Fibroblast of lung (primary cell): ENCODE results near the gene A3GALT2. TPM values are rescaled to one million over a fixed set of nuclear protein-coding genes. Genes with fewer than 3 reads are reported as not detected.

Experiments used
- DNase-seq, 2 donors: peaks; one replicate each; pipeline versions ENCODE4 v3.0.0 to v3.0.0-alpha.2; 2010; ENCODE audit warnings: low read depth in 2 of 2
- H2AFZ ChIP-seq: 2 replicates; pipeline ENCODE4 v1.5.1; 2012; ENCODE audit warnings: low read length, control low read depth, inconsistent platforms
- H3K27ac ChIP-seq: 2 replicates; pipeline ENCODE4 v1.5.1; 2011; ENCODE audit warnings: low read length, control low read depth; ENCODE audit not compliant: insufficient read depth
- H3K27me3 ChIP-seq: 2 replicates; pipeline ENCODE4 v1.5.1; 2011; ENCODE audit warnings: mild to moderate bottlenecking, low read length; ENCODE audit not compliant: control insufficient read depth, insufficient read depth
- H3K36me3 ChIP-seq: 2 replicates; pipeline ENCODE4 v1.5.1; 2011; ENCODE audit warnings: low read length; ENCODE audit not compliant: control insufficient read depth, insufficient read depth
- H3K4me1 ChIP-seq: 2 replicates; pipeline ENCODE4 v1.5.1; 2011; ENCODE audit warnings: low read length; ENCODE audit not compliant: control insufficient read depth, insufficient read depth; ENCODE audit errors: extremely low read depth
- H3K4me2 ChIP-seq: 2 replicates; pipeline ENCODE4 v1.5.1; 2011; ENCODE audit warnings: low read length, control low read depth; ENCODE audit not compliant: insufficient read depth; ENCODE audit errors: extremely low read depth
- H3K4me3 ChIP-seq, 4 experiments: fragments of 200-600 bp in 1 of 4; sonication (generic) in 1 of 4; replicated peaks in 1 of 4; 2 replicates each; pipeline ENCODE4 v1.5.1; 2011 to 2016; ENCODE audit warnings: low read length in 4 of 4, low read depth in 3 of 4, mild to moderate bottlenecking in 3 of 4, control low read depth in 2 of 4, inconsistent platforms in 1 of 4, mixed read lengths in 1 of 4; ENCODE audit not compliant: insufficient read depth in 1 of 4; ENCODE audit errors: control extremely low read depth in 1 of 4
- H3K79me2 ChIP-seq: 2 replicates; pipeline ENCODE4 v1.5.1; 2012; ENCODE audit warnings: mild to moderate bottlenecking, low read length, inconsistent platforms; ENCODE audit not compliant: control insufficient read depth, insufficient read depth
- H3K9ac ChIP-seq: 2 replicates; pipeline ENCODE4 v1.5.1; 2011; ENCODE audit warnings: mild to moderate bottlenecking, low read length, control low read depth; ENCODE audit not compliant: insufficient read depth
- H3K9me3 ChIP-seq: 2 replicates; pipeline ENCODE4 v1.5.1; 2012; ENCODE audit warnings: low read depth, low read length; ENCODE audit not compliant: control insufficient read depth, insufficient read depth
- H4K20me1 ChIP-seq: 2 replicates; pipeline ENCODE4 v1.5.1; 2011; ENCODE audit warnings: low read length; ENCODE audit not compliant: control insufficient read depth, insufficient read depth; ENCODE audit errors: extremely low read depth
- CTCF ChIP-seq, 2 donors: IDR thresholded peaks in 1 of 2; conservative IDR thresholded peaks in 1 of 2; 1 replicate in 1 of 2; 2 replicates in 1 of 2; pipeline ENCODE4 v1.5.1; 2011 to 2012; ENCODE audit warnings: low read length in 2 of 2, control low read depth in 1 of 2, inconsistent platforms in 1 of 2, low read depth in 1 of 2, mild to moderate bottlenecking in 1 of 2
- EZH2 ChIP-seq: IDR thresholded peaks from 2 replicates; pipeline ENCODE4 v1.5.1; 2012; ENCODE audit warnings: low read length, control low read depth, mild to moderate bottlenecking; ENCODE audit errors: missing control alignments
- polyA plus RNA-seq, 2 donors: library from polyadenylated mRNA; depleted of rRNA in 1 of 2; stranded (reverse) in 1 of 2; unstranded in 1 of 2; fragments of >200 nt; gene quantifications; 2 replicates each; pipeline ENCODE4 v1.2.1, GENCODE V29; 2011 to 2012; ENCODE audit warnings: missing spikeins in 1 of 2
- total RNA-seq: library from RNA; depleted of rRNA; stranded (reverse); fragments of >200 nt; gene quantifications from 2 replicates; pipeline ENCODE4 v1.2.1, GENCODE V29; 2014

Gene A3GALT2
- total and polyA plus RNA-seq, 2 donors (not counting 1 experiment from before 2014, with no cell fraction given): not detected

GRCh38 chr1:33332881-33333280 lies 12.0 kb upstream of the A3GALT2 start:
- H4K20me1 ChIP-seq: peaks cover 2% of the 10 kb centered on the region
- no peak for TF ChIP-seq CTCF (conservative IDR thresholded peaks at IDR 0.05 in 1 of 2, IDR thresholded peaks at IDR 0.05 in 1 of 2; ENCODE audit: low read depth in 1 of 2, low read length in 2 of 2)
- TF ChIP-seq EZH2: no peak
- peak overlapping the region; percentile 88 for H3K27ac ChIP-seq
- peaks cover 65% of the 10 kb centered on the region for H3K4me1 ChIP-seq
- no peak for DNase-seq
- no peaks in the 10 kb centered on the region for H3K9me3 ChIP-seq
- H3K36me3 ChIP-seq: peaks cover 45% of the 10 kb centered on the region
- no peaks in the 10 kb centered on the region for H3K27me3 ChIP-seq
- peaks cover 87% of the 10 kb centered on the region for H3K79me2 ChIP-seq
- peak overlapping the region; percentile 8 for H3K4me2 ChIP-seq
- peak overlapping the region; percentile 32 for H3K9ac ChIP-seq
- H2AFZ ChIP-seq: no peak overlapping the region
- H3K4me3 ChIP-seq: no peak overlapping the region

GRCh38 chr1:33332357-33332789 lies 11.5 kb upstream of the A3GALT2 start:
- peaks cover 83% of the 10 kb centered on the region for H3K79me2 ChIP-seq
- peak overlapping the region; percentile 32 for H3K9ac ChIP-seq
- H3K4me3 ChIP-seq: no peak overlapping the region
- peaks cover 45% of the 10 kb centered on the region for H3K36me3 ChIP-seq
- no peaks in the 10 kb centered on the region for H3K9me3 ChIP-seq
- peak overlapping the region; percentile 8 for H3K4me2 ChIP-seq
- H3K27ac ChIP-seq: peak overlapping the region; percentile 88
- H4K20me1 ChIP-seq: peaks cover 2% of the 10 kb centered on the region
- H3K4me1 ChIP-seq: peaks cover 64% of the 10 kb centered on the region
- TF ChIP-seq EZH2 (no peak), CTCF (conservative IDR thresholded peaks at IDR 0.05 in 1 of 2, IDR thresholded peaks at IDR 0.05 in 1 of 2; ENCODE audit: low read depth in 1 of 2, low read length in 2 of 2) (no peak)
- DNase-seq: peak in 1 of 2 donors; percentile 77
- H3K27me3 ChIP-seq: no peaks in the 10 kb centered on the region
- H2AFZ ChIP-seq: no peak overlapping the region

GRCh38 chr1:33331444-33332356 lies 10.8 kb upstream of the A3GALT2 start:
- Histone ChIP-seq H3K4me3 (no peak overlapping the region), H3K9ac (peak overlapping the region; percentile 32), H3K9me3 (no peaks in the 10 kb centered on the region), H3K4me1 (peaks cover 66% of the 10 kb centered on the region), H3K4me2 (no peak overlapping the region), H2AFZ (no peak overlapping the region), H3K36me3 (peaks cover 50% of the 10 kb centered on the region), H3K27ac (peak overlapping the region; percentile 88), H3K79me2 (peaks cover 80% of the 10 kb centered on the region), H3K27me3 (no peaks in the 10 kb centered on the region), H4K20me1 (no peaks in the 10 kb centered on the region)
- no peak for TF ChIP-seq CTCF (conservative IDR thresholded peaks at IDR 0.05 in 1 of 2, IDR thresholded peaks at IDR 0.05 in 1 of 2; ENCODE audit: low read depth in 1 of 2, low read length in 2 of 2)
- no peak for TF ChIP-seq EZH2
- no peak for DNase-seq
